Activated B cell treated with CpG ODN at 0.5 μM for 24 hours (primary cell): ENCODE measurements around the gene SETD3. TPM values are rescaled to one million over a fixed set of nuclear protein-coding genes. Genes with fewer than 3 reads are reported as not detected.
A peak's percentile ranks its signal among the peaks of the same experiment; 100 is the strongest.

Source experiments
- ATAC-seq: fragments of 200-7000 bp; cut with Tn5 transposase; one replicate; pipeline ENCODE4 v1.10.0; 2021; ENCODE audit warnings: low read depth, mild to moderate bottlenecking, moderate library complexity
- CTCF ChIA-PET: fragments of 350-600 bp; sonication (Branson Sonifier 250); formaldehyde crosslinking; loops from one replicate; lab custom pipeline; 2021; ENCODE audit warnings: antibody characterized with exemption; lab: Charles Lee
- POLR2A ChIA-PET: fragments of 350-600 bp; sonication (Branson Sonifier 250); formaldehyde crosslinking; loops from one replicate; lab custom pipeline; 2021; ENCODE audit warnings: antibody characterized with exemption; lab: Charles Lee
- DNase-seq: peaks from one replicate; pipeline ENCODE4 v3.0.0; 2022
- H3K27ac Mint-ChIP-seq: one replicate; pipeline ENCODE4 v1.8.0; 2020; ENCODE audit warnings: mixed read lengths
- H3K27me3 Mint-ChIP-seq: one replicate; pipeline ENCODE4 v1.8.0; 2021; ENCODE audit warnings: mixed read lengths
- H3K36me3 Mint-ChIP-seq: one replicate; pipeline ENCODE4 v1.8.0; 2021; ENCODE audit warnings: low read depth, mixed read lengths
- H3K4me1 Mint-ChIP-seq: one replicate; pipeline ENCODE4 v1.8.0; 2021; ENCODE audit warnings: mixed read lengths
- H3K4me3 Mint-ChIP-seq: one replicate; pipeline ENCODE4 v1.8.0; 2020; ENCODE audit warnings: mild to moderate bottlenecking, mixed read lengths
- H3K9me3 Mint-ChIP-seq: one replicate; pipeline ENCODE4 v1.8.0; 2020; ENCODE audit warnings: mixed read lengths
- CTCF ChIP-seq: fragments of 200-600 bp; IDR thresholded peaks from one replicate; pipeline ENCODE4 v1.8.0; 2022; ENCODE audit warnings: antibody characterized with exemption, mild to moderate bottlenecking
- intact Hi-C: fragments of 100-400 bp; cut with micrococcal nuclease; formaldehyde crosslinking; loops from one replicate; pipeline ENCODE4 v1.15.1; 2024
- total RNA-seq: library from RNA; stranded (reverse); gene quantifications from 2 replicates; pipeline ENCODE4 v1.2.3, GENCODE V29; 2022

Gene SETD3
- total RNA-seq, 1 donor from 2014 or later, result 31.9 TPM

GRCh38 chr14:99518441-99519346, 38.0 kb upstream of the SETD3 start:
- POLR2A ChIA-PET, result interaction anchor here (0.6 kb wide), 1 partner anchor 87 kb away, joined by 3 read pairs; no protein-coding TSS in a partner anchor

GRCh38 chr14:99517643-99518381, 37.2 kb upstream of the SETD3 start:
- ChIA-PET POLR2A (no interaction called here), CTCF (no interaction called here)
- Mint-ChIP-seq H3K27me3 (no peaks in the 10 kb centered on the region), H3K36me3 (peaks cover 7% of the 10 kb centered on the region), H3K27ac (no peak overlapping the region), H3K4me3 (no peak overlapping the region), H3K9me3 (no peaks in the 10 kb centered on the region), H3K4me1 (no peaks in the 10 kb centered on the region)
- intact Hi-C loops, result loop anchor here (1.0 kb wide), 1 partner anchor 111 kb away; no protein-coding TSS in a partner anchor
- no peak for TF ChIP-seq CTCF
- DNase-seq, result no peak
- no peak for ATAC-seq

More at GRCh38 chr14:99518441-99519346, 38.0 kb upstream of the SETD3 start:
- intact Hi-C loops, result loop anchor here (1.0 kb wide), 1 partner anchor 111 kb away; no protein-coding TSS in a partner anchor
- Mint-ChIP-seq H3K4me3 (no peak overlapping the region), H3K36me3 (peaks cover 6% of the 10 kb centered on the region), H3K27me3 (no peaks in the 10 kb centered on the region), H3K27ac (no peak overlapping the region), H3K4me1 (no peaks in the 10 kb centered on the region), H3K9me3 (no peaks in the 10 kb centered on the region)
- peak; percentile 86 for ATAC-seq
- TF ChIP-seq CTCF, result no peak
- DNase-seq, result peak; percentile 73
- CTCF ChIA-PET, result no interaction called here

GRCh38 chr14:99516871-99517642, 36.4 kb upstream of the SETD3 start:
- intact Hi-C loops, result no loop called here
- H3K36me3 Mint-ChIP-seq, result peaks cover 12% of the 10 kb centered on the region
- H3K27me3 Mint-ChIP-seq, result no peaks in the 10 kb centered on the region
- POLR2A ChIA-PET, result no interaction called here
- DNase-seq, result no peak
- H3K27ac Mint-ChIP-seq, result no peak overlapping the region
- no peaks in the 10 kb centered on the region for H3K9me3 Mint-ChIP-seq
- no peak overlapping the region for H3K4me3 Mint-ChIP-seq
- CTCF ChIA-PET, result no interaction called here
- TF ChIP-seq CTCF, result no peak
- H3K4me1 Mint-ChIP-seq, result no peaks in the 10 kb centered on the region
- no peak for ATAC-seq

- no peak for TF ChIP-seq CTCF
- no peak for DNase-seq
- Mint-ChIP-seq H3K4me3 (no peak overlapping the region), H3K27ac (no peak overlapping the region), H3K36me3 (peaks cover 14% of the 10 kb centered on the region), H3K9me3 (no peaks in the 10 kb centered on the region), H3K27me3 (no peaks in the 10 kb centered on the region), H3K4me1 (no peaks in the 10 kb centered on the region)
- intact Hi-C loops, result no loop called here
- ChIA-PET CTCF (interaction anchor here (1.5 kb wide), 1 partner anchor 369 kb away, joined by 4 read pairs; no protein-coding TSS in a partner anchor), POLR2A (no interaction called here)
- ATAC-seq, result no peak
Measured at GRCh38 chr14:99516156-99516870, 35.7 kb upstream of the SETD3 start.
